ENCODE data around the gene TMC1.

The TMC1 gene

DNA sequence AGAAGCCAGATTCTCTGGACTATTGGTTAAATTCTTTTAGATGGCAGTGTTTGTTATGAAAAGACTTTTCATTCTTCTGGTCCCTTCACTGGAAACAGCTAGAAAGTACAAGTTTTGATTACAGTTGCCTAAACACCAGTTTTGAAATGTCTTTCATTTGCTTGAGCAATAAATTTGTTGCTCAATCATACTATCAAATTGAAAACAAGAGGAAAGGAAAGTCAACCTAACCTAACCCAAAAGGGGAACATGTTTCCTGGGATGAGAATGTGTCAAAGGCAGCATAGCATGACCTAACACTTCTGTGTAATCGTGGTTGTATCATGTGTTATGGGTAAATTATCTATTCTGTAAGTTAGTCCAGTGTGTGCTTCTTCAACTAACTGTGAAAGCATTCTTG, 213.2 kb downstream of the TMC1 start:
- H3K4me3 ChIP-seq (ENCODE audit: low read depth, low read length) = no peak overlapping the region
- in situ Hi-C loops (cut with HindIII; ENCODE audit: low sequenced_read_pairs) = no loop called here
- TF ChIP-seq, protein P1, sequence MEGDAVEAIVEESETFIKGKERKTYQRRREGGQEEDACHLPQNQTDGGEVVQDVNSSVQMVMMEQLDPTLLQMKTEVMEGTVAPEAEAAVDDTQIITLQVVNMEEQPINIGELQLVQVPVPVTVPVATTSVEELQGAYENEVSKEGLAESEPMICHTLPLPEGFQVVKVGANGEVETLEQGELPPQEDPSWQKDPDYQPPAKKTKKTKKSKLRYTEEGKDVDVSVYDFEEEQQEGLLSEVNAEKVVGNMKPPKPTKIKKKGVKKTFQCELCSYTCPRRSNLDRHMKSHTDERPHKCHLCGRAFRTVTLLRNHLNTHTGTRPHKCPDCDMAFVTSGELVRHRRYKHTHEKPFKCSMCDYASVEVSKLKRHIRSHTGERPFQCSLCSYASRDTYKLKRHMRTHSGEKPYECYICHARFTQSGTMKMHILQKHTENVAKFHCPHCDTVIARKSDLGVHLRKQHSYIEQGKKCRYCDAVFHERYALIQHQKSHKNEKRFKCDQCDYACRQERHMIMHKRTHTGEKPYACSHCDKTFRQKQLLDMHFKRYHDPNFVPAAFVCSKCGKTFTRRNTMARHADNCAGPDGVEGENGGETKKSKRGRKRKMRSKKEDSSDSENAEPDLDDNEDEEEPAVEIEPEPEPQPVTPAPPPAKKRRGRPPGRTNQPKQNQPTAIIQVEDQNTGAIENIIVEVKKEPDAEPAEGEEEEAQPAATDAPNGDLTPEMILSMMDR (IDR thresholded peaks at IDR 0.05; ENCODE audit: low read depth, low read length) = no peak
- no peak for DNase-seq (ENCODE audit: low read depth, low spot score)

DNA sequence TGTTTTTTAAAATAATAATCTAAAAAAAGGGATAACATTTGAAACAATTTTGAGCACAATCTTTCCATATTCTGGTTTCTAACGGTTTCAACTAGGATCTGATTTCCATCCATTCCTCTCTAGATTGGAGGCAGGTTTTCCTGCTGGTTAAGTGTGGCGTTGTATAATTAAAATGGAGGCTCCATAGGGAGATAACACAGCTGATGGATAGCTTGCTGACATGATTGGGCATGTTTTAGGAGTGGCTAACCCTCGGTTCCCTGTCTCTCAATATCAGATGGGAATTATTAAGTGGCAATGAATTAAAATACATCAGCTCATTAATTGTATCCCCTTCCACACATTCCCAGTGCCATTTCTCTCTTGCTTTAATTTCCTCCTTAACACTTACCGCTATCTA, 222.4 kb downstream of the TMC1 start:
- no peak for DNase-seq (ENCODE audit: low read depth, low spot score)

DNA sequence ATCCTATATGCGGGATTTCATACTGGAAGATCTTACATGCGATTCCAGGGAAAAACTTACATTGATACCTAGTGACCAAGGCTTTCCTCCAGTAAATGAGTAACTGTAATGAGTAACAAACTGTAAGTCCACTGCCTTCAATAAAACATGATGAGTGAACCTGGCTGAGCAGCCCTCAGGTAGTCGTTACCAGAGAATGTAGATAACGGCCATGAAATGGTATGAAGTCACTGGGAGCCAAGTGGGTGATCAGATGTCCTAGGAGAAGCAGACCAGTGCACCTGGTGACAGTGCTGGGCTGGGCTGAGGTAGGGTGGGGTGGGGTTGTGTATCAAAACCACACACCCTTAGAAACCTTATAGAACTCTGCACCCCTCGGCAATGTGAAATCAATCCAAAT, 227.9 kb downstream of the TMC1 start:
- DNase-seq (ENCODE audit: low read depth, low spot score) = no peak
- no peak overlapping the region for H3K4me3 ChIP-seq (ENCODE audit: low read depth, low read length)
- TF ChIP-seq, protein P1 (IDR thresholded peaks at IDR 0.05; ENCODE audit: low read depth, low read length) = no peak
- in situ Hi-C loops (cut with HindIII; ENCODE audit: low sequenced_read_pairs) = no loop called here

More for the DNA sequence above, 222.4 kb downstream of the TMC1 start:
- TF ChIP-seq, protein P1 (IDR thresholded peaks at IDR 0.05; ENCODE audit: low read depth, low read length) = no peak
- in situ Hi-C loops (cut with HindIII; ENCODE audit: low sequenced_read_pairs) = no loop called here
- H3K4me3 ChIP-seq (ENCODE audit: low read depth, low read length) = no peak overlapping the region

DNA sequence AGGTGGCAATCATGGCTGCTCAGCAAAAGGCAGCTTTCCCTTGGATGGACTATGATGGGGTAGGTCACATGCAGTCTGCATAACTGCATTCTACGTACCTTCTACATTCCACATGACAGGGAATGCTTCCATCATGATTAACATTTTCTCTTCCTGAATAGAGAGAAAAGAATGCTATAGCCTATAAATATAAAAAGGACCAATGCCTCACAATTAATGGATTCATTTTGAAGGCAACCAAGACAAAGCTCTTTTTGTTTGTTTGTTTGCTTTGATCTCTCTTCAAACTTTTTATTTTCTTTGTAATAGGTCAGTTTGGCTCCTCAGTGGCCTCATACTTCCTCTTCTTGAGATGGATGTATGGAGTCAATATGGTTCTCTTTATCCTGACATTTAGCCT, 230.1 kb downstream of the TMC1 start:
- in situ Hi-C loops (cut with HindIII; ENCODE audit: low sequenced_read_pairs) = no loop called here
- TF ChIP-seq, protein P1 (IDR thresholded peaks at IDR 0.05; ENCODE audit: low read depth, low read length) = no peak
- H3K4me3 ChIP-seq (ENCODE audit: low read depth, low read length) = no peak overlapping the region
- DNase-seq (ENCODE audit: low read depth, low spot score) = no peak

DNA sequence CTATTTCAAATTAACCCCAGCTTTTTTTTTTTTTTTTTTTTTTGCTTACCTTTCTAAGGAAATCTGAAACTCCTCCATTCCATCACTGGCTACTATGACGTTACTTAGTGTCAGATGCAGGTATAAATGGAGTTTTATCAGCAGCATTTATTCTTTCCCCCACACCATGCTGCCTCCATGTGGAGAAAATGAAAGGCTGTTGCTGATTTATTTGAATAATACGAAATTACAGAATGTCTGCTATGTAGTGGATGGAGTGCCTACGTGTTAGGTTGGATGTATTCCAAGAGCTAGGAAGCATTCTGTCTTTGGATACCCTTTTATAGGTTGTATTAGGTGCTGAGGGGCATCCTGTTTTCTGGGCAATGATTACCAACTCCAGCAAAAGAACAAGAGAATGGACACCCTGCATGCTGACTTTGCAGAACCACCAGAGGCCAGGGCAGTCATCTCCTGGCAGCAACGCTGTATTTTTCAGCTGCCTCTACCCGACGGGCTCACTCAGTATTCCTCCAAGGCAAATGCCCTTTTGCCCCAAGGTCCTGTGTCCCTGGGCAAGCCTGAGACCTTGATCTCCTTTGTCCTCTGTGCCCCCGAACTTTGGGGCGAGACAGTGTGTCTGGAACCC, 232.0 kb downstream of the TMC1 start:
- no peak overlapping the region for H3K4me3 ChIP-seq (ENCODE audit: low read depth, low read length)
- in situ Hi-C loops (cut with HindIII; ENCODE audit: low sequenced_read_pairs) = no loop called here
- peak; percentile 33 for DNase-seq (ENCODE audit: low read depth, low spot score)
- TF ChIP-seq, protein P1 (IDR thresholded peaks at IDR 0.05; ENCODE audit: low read depth, low read length) = peak; percentile 51

DNA sequence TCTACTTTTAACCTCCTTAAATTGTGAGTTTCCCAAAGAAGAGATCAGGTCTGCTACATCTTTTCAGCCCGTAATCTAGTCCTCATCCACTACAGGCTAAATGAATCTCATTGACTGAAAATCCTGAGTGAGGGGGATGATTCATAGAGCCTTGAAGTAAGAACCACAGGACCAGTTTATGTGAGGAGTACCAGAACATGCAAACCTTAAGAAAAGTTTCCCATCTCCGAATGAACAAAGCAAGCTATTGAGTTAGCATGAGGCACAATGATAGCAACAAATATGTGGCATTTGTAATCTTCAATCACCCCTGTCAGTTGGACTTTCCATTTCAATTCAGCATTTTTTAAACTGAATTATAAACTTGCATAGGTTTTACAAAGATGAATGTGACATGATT, 234.4 kb downstream of the TMC1 start:
- in situ Hi-C loops (cut with HindIII; ENCODE audit: low sequenced_read_pairs) = no loop called here
- TF ChIP-seq, protein P1 (IDR thresholded peaks at IDR 0.05; ENCODE audit: low read depth, low read length) = no peak
- no peak overlapping the region for H3K4me3 ChIP-seq (ENCODE audit: low read depth, low read length)
- DNase-seq (ENCODE audit: low read depth, low spot score) = no peak

Data from astrocyte of the spinal cord (primary cell).